M059J (cell line): ENCODE results near the gene MAPT. TPM values are rescaled to one million over a fixed set of nuclear protein-coding genes. Genes with fewer than 3 reads are reported as not detected.

Experiments
- DNase-seq: peaks from one replicate; pipeline ENCODE4 v3.0.0-alpha.2; 2012; ENCODE audit warnings: low read depth
- total RNA-seq: library from RNA; depleted of rRNA; stranded (reverse); fragments of >200 nt; shearing (Covaris generic); gene quantifications from 2 replicates; pipeline ENCODE4 v1.2.3, GENCODE V29; 2014

MAPT gene
- total RNA-seq, 1 experiment from 2014 or later = 0.20 TPM

DNA sequence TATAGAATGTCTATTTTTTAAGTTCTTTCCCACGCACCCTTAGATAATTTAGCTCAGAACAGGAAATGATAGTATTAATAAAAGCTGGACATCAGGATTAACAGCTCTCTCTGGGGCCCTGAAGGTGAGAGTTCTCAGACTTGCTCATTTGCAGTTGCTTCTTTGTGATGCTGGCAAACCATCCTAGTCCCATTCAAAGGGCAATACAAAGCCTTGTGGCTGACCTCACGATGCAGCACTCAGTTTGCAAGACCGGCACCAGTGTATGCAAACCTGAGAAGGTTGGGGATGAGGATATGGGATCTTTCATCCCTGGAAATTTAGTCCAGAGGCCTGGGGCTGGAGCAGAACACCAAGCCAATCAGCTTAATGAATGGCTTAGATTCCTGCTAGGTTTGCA lies 134.0 kb downstream of the MAPT start:
- no peak for DNase-seq

DNA sequence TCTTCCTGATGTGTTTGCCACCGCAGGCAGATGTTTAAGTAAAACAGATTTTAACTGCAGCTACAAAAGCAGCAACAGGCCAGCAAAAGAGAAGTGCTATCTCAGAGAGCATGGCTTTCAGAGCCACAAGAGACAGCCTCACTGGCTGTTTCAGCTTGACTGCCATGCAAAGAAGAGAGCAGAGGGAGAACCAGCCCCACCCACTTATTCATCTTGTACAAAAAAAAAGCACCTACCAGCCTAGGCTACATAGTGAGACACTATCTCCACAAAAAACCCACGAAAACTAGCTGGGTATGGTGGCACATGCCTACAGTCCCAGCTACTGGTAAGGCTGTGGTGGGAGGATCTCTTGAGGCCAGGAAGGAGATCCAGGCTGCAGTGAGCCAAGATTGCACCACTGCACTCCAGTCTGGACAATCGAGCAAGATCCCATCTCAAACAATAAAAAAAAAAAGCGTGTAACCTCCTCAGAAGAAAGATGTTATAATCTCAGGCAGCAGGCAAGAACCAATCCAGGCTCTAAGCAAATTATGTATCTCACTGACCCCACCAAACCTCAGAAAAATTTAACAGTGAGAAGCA lies 134.7 kb downstream of the MAPT start:
- no peak for DNase-seq

DNA sequence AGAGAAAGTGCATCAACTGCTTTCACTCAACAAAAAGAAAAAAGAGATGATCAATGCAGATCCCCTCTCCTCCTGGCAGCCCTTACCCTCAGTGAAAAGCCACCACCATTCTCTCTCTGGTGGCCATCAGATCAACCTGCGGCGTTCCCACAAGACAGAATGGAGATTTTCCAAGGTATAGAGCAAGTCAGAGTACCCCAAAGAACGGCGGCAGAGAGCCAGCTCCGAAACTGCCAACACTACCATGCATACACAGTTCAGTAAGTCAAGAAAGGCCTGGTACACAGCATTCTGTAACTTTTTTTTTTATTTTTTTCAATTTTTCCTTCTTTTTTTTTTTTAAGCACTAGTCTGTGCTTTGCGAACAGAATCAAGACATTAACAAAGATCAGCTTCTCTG lies 135.3 kb downstream of the MAPT start:
- no peak for DNase-seq

DNA sequence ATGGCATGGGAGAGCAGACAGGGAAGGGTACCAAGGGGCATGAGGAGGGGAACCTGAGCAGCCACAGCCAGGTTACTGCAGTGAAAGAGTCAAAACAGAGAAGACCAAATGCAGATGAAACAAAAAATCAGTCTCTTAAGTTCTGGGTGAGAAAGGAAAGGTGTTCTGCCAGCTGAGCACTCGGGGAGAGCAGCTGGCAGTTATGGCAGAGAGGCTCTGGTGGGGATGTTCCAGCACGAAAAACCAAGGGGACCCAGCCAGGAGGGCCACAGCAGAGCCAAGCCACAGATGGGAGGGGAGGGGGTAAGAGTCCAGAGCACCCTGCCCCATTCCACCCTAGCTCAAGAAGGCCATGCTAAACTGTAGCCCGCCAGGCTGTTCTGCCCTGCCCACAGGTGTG lies 136.4 kb downstream of the MAPT start:
- no peak for DNase-seq

GRCh38 chr17:46031440-46031839 lies 137.1 kb downstream of the MAPT start:
- no peak for DNase-seq

DNA sequence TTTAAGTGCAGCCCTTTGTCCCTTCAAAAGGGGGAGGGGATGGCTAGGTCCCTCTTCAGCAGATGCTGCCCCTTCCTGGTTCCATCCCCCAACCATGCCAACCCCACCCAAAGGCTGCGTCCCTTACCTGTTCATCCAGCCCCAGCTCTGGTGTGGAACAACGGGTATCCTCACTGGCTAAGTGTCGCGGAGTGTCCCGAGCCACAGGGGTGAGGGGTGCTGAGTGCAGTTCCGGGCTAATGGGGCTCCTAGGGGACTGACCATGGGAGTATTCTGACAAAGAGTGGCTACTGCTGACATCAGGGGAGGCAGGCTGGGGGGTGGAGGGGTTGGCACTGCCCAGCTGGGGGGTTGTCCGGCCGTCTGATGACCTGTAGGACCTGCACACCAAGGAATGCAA lies 137.6 kb downstream of the MAPT start:
- DNase-seq = no peak

GRCh38 chr17:46032909-46033308 lies 138.6 kb downstream of the MAPT start:
- no peak for DNase-seq

DNA sequence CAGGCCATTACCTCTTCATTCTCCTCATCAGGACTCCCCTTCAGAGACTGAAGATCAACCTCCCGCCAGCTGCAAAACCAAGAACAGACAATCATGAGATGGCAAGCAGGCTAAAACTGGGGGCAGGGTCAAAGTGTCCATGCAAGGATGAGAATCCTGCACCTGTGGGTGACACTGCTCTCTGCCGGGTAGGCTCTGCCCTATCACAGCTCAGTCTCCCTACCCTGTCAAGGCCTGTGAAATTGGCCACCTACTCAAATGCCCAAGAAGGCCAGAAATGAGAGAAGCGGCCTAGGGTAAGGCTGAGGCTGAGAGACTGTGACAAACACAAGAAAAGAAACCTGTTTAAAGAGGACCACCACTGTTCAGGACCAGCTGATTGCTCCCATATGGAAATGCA lies 139.0 kb downstream of the MAPT start:
- no peak for DNase-seq

- DNase-seq = peak; percentile 55
Measured at GRCh38 chr17:46035112-46035818, 140.9 kb downstream of the MAPT start.

DNA sequence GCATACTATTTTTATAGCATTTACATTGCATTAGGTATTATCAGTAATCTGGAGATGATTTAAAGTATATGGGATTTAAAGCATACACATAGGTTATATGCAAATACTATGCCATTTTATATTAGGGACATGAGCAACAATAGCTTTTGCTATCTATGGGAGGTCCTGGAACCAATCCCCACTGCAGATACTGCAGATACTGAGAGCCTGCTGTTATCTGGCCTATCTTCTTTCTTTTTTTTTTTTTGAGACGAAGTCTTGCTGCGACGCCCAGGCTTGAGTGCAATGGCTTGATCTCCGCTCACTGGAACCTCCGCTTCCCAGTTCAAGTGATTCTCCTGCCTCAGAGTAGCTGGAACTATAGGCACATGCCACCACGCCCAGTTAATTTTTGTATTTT lies 142.1 kb downstream of the MAPT start:
- DNase-seq = no peak

GRCh38 chr17:46037722-46038255 lies 143.4 kb downstream of the MAPT start:
- DNase-seq = no peak

DNA sequence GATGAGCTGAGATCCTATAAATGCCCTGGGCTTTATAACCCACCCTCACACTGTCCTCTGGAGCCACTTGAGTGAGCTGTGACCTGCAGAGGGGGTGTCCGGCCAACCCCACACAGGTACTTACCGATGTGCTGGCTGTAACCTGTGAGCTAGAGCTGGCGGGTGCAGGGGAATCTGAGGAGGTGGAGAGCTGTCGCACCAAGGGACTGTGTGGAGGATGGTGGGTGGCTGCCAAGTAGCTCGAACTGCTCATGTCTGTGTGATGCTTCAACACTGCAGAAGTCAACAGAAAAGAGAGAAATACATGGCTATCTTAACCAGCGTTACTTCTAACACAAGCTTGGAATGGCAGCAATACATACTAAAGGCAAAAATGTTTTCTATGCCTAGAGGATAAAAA lies 144.1 kb downstream of the MAPT start:
- DNase-seq = no peak

- DNase-seq = no peak
Measured at GRCh38 chr17:46038937-46039336, 144.6 kb downstream of the MAPT start.

DNA sequence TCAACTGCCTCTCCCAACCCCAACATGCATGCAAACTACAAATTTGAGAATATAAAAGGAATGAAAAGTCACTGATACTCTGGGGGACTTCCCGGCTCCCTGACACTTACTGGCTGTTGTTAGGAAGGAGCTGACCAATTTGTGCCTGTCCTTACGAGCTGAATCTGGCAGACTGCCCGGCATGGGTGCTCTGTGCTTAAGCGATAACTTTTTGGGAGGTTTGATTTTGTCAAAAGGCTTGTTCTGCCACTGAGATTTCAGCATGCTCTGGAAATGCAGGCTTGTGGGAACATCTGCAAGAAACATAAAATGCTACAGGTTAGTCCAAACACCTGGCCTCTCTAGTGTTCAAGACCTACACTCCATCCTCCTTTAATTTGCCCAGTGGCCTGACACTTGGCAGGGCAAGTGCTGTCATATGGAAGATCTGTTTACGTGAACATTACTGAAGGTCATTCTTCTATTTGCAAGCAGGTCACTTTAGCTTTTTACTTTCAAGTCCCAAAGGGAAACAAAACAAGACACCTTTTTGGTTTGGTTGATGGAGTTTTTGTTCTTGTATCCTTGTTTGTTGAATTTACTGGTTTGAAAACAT lies 145.3 kb downstream of the MAPT start:
- DNase-seq = no peak

GRCh38 chr17:46042246-46042645 lies 147.9 kb downstream of the MAPT start:
- no peak for DNase-seq

DNA sequence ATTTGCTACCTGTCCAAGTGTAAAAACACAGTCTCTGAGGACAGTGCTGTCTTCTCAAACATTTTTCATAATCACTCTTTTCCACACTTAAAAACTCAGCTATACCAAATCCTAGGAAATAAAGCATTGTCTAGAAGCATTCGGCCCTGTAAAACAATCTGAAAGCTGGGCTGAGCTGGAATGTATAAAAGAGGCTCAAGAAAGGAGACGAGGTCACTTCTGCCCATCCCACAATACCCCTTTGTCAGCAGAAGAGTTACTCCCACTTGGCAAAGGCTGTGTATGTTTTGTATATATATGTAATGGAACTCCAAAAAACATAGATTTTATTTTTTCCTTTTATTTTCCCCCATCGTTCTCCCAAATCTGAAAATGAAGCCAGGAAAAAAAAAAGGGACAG lies 148.6 kb downstream of the MAPT start:
- no peak for DNase-seq

DNA sequence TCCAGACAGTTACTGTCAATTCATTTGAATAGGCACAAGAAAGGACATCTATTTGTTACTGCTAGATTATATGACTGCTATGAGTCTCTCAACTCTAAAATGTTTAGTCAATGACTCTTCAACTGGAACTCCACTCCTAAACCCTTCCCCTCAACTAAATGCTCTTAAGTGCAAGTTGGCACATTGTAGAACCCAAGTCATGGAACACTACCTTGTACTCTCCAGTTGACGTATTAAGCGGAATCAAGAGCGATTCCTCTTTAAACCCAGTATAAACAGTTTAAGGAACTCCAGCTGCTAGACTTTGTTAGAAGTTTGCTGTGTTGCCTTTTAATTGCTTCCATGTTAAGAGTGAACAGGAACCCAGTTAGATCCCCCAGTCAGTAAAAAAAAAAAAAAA lies 149.3 kb downstream of the MAPT start:
- no peak for DNase-seq

GRCh38 chr17:46044286-46044928 lies 150.1 kb downstream of the MAPT start:
- DNase-seq = peak; percentile 78

DNA sequence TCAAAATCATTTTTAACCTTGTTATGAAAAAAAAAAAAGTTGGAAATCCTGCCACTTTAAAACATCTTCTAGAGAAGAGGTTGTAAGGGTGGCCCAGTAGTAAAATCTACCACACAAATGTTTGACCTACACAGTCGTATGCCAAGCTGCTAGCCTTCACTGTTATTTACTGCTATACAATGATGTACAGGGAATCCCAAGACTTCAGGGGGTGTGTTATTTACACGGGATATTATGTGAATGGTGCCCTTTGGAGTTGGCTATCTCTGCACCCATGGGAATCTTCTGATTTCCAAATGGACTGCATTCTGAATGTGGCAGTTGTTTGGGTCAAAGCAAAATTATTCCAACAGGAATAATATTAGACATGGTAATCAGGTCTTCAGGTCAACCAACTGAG lies 150.6 kb downstream of the MAPT start:
- no peak for DNase-seq

DNA sequence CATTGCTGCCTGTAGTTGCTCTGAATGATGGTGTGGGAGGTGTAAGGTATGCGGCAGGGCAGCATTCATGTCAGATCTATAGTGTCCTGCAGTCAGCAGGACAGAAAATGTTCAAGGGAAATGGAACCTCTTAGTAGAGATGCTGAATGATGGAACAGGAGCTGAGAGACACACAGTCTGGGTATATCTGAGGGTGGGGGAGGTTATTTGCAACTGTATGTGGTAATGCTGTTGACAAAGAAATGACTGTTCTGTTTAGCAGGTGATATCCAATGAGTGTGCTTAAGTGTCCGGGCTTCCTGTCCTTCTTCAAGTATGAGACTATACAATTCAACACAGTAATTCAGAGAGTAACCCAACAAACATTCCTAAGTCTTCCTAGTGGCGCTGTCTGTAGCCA lies 151.3 kb downstream of the MAPT start:
- no peak for DNase-seq

DNA sequence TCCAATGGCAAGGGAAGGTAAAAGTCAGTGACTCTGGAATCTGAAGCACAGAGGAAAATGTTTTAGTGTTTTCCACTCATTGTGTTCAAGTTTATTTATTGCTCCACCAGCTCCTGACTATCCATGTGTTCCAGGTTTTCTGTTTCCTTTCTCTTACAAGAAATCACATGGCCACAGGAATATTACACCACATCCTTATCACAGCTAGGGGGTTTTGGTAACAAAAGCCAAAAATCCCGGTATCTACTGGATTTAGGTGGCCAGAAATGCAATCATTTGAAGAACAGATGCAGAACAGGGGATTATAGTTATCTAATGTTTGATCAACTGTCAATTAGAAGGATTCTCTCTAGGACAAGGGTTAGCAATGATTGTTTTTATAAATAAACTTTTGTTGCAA lies 152.6 kb downstream of the MAPT start:
- no peak for DNase-seq

GRCh38 chr17:46047398-46047797 lies 153.0 kb downstream of the MAPT start:
- DNase-seq = no peak

- no peak for DNase-seq
Measured at GRCh38 chr17:46047856-46048255, 153.5 kb downstream of the MAPT start.
